SK-N-SH (cell line): Measurements from ENCODE around the gene KIF3C. TPM values are rescaled to one million over a fixed set of nuclear protein-coding genes. Genes with fewer than 3 reads are reported as not detected.

Experiments used
- CTCF ChIA-PET: fragments of 300-600, 350-600 bp; formaldehyde crosslinking; extraction: SDS; loops from one replicate; lab custom pipeline; 2021; lab: Yijun Ruan, JAX
- POLR2A ChIA-PET: fragments of 350-600 bp; sonication (Branson Sonifier 250); formaldehyde crosslinking; extraction: SDS; loops from one replicate; lab custom pipeline; 2020; ENCODE audit warnings: antibody characterized with exemption, inconsistent platforms; lab: Yijun Ruan, JAX
- DNase-seq: peaks from one replicate; pipeline ENCODE4 v3.0.0; 2012
- H2AFZ ChIP-seq: fragments of 200-600 bp; sonication (generic); 2 replicates; pipeline ENCODE4 v1.8.1; 2016; ENCODE audit warnings: antibody characterized with exemption, mild to moderate bottlenecking, low read depth
- H3F3A ChIP-seq: fragments of 200-600 bp; sonication (generic); replicated peaks from 2 replicates; pipeline ENCODE3; 2016; ENCODE audit warnings: antibody characterized with exemption, mild to moderate bottlenecking; ENCODE audit not compliant: insufficient read depth
- H3K27ac ChIP-seq, 2 experiments: fragments of 200-500 bp in 1 of 2; fragments of 200-600 bp in 1 of 2; sonication (Bioruptor generic) in 1 of 2; sonication (generic), shearing (Covaris generic) in 1 of 2; 2 replicates each; pipeline versions ENCODE4 v1.5.1 to v1.6.1; 2014 to 2016; ENCODE audit warnings: low read depth in 2 of 2, inconsistent platforms in 1 of 2, low read length in 1 of 2, mild to moderate bottlenecking in 1 of 2, mixed read lengths in 1 of 2
- H3K27me3 ChIP-seq: fragments of 200-600 bp; sonication (generic), shearing (Covaris generic); 2 replicates; pipeline ENCODE4 v1.6.1; 2016; ENCODE audit warnings: mixed run types; ENCODE audit not compliant: insufficient read depth
- H3K36me3 ChIP-seq, 2 experiments: fragments of 200-500 bp in 1 of 2; fragments of 200-600 bp in 1 of 2; sonication (Bioruptor generic) in 1 of 2; sonication (generic) in 1 of 2; replicated peaks in 1 of 2; 2 replicates each; pipeline versions ENCODE3 to v1.5.1; 2014 to 2016; ENCODE audit warnings: low read length in 1 of 2, mild to moderate bottlenecking in 1 of 2; ENCODE audit not compliant: insufficient read depth in 2 of 2, control insufficient read depth in 1 of 2
- H3K4me1 ChIP-seq, 2 experiments: fragments of 200-500 bp in 1 of 2; fragments of 200-600 bp in 1 of 2; sonication (Bioruptor generic) in 1 of 2; sonication (generic), shearing (Covaris generic) in 1 of 2; 2 replicates each; pipeline versions ENCODE4 v1.5.1 to v1.6.1; 2014 to 2016; ENCODE audit warnings: low read depth in 1 of 2, low read length in 1 of 2, mixed run types in 1 of 2; ENCODE audit not compliant: insufficient read depth in 2 of 2, control insufficient read depth in 1 of 2
- H3K4me2 ChIP-seq: fragments of 200-600 bp; sonication (generic), shearing (Covaris generic); 2 replicates; pipeline ENCODE4 v1.6.1; 2017; ENCODE audit warnings: mixed run types
- H3K4me3 ChIP-seq, 2 experiments: fragments of 200-500 bp in 1 of 2; fragments of 200-600 bp in 1 of 2; sonication (Bioruptor generic) in 1 of 2; sonication (generic), shearing (Covaris generic) in 1 of 2; 2 replicates each; pipeline versions ENCODE4 v1.5.1 to v1.8.1; 2014 to 2016; ENCODE audit warnings: low read depth in 2 of 2, inconsistent platforms in 1 of 2, low read length in 1 of 2, mild to moderate bottlenecking in 1 of 2, mixed read lengths in 1 of 2, moderate library complexity in 1 of 2
- H3K79me2 ChIP-seq: fragments of 200-600 bp; sonication (generic); 2 replicates; pipeline ENCODE4 v1.8.1; 2017; ENCODE audit warnings: mild to moderate bottlenecking; ENCODE audit not compliant: insufficient read depth
- H3K9ac ChIP-seq: fragments of 200-600 bp; sonication (generic); 2 replicates; pipeline ENCODE4 v1.6.1; 2017; ENCODE audit warnings: mixed run types
- H3K9me2 ChIP-seq: fragments of 200-600 bp; sonication (generic); 2 replicates; pipeline ENCODE4 v1.6.1; 2017; ENCODE audit warnings: mixed run types
- H3K9me3 ChIP-seq: fragments of 200-600 bp; sonication (generic); 2 replicates; pipeline ENCODE4 v1.6.1; 2017; ENCODE audit warnings: mixed run types, mild to moderate bottlenecking, moderate library complexity
- H4K20me1 ChIP-seq: fragments of 200-600 bp; sonication (generic); 2 replicates; pipeline ENCODE4 v1.6.1; 2017; ENCODE audit warnings: mild to moderate bottlenecking, mixed run types; ENCODE audit not compliant: insufficient read depth
- ELF1 ChIP-seq: IDR thresholded peaks from 2 replicates; pipeline ENCODE4 v1.4.0; 2012
- EZH2phosphoT487 ChIP-seq: fragments of 200-600 bp; sonication (generic); IDR thresholded peaks from 2 replicates; pipeline ENCODE4 v1.6.1; 2017; ENCODE audit warnings: low read depth, mixed run types, mild to moderate bottlenecking, antibody characterized with exemption, moderate library complexity, borderline replicate concordance
- FOSL2 ChIP-seq: IDR thresholded peaks from 2 replicates; pipeline ENCODE4 v1.4.0; 2012; ENCODE audit warnings: low read depth, mild to moderate bottlenecking, moderate library complexity, borderline replicate concordance
- GABPA ChIP-seq: IDR thresholded peaks from 2 replicates; pipeline ENCODE4 v1.4.0; 2012; ENCODE audit warnings: low read depth, mild to moderate bottlenecking
- GATA2 ChIP-seq: sonication (generic); formaldehyde crosslinking; IDR thresholded peaks from 2 replicates; pipeline ENCODE4 v1.5.0; 2020; ENCODE audit warnings: mild to moderate bottlenecking, missing genetic modification reagents
- JUND ChIP-seq: IDR thresholded peaks from 2 replicates; pipeline ENCODE4 v1.4.0; 2012
- MEF2A ChIP-seq: IDR thresholded peaks from 2 replicates; pipeline ENCODE4 v1.4.0; 2012; ENCODE audit warnings: low read depth, borderline replicate concordance
- MXI1 ChIP-seq: IDR thresholded peaks from 2 replicates; pipeline ENCODE4 v1.6.1; 2012; ENCODE audit warnings: mild to moderate bottlenecking, low read depth, low read length, improper control_type of control experiment
- POLR2AphosphoS5 ChIP-seq: IDR thresholded peaks from 2 replicates; pipeline ENCODE4 v1.6.1; 2012; ENCODE audit warnings: low read depth, low read length
- RAD21 ChIP-seq: IDR thresholded peaks from 2 replicates; pipeline ENCODE4 v1.6.1; 2012; ENCODE audit warnings: mild to moderate bottlenecking, low read length
- RCOR1 ChIP-seq: fragments of 150-350 bp; IDR thresholded peaks from 2 replicates; pipeline ENCODE4 v1.6.1; 2017; ENCODE audit warnings: antibody characterized with exemption, low read length
- RFX5 ChIP-seq: IDR thresholded peaks from 2 replicates; pipeline ENCODE4 v1.6.1; 2012; ENCODE audit warnings: mild to moderate bottlenecking, improper control_type of control experiment, low read length
- RXRA ChIP-seq: IDR thresholded peaks from 2 replicates; pipeline ENCODE4 v1.4.0; 2012; ENCODE audit warnings: low read depth, mild to moderate bottlenecking, borderline replicate concordance
- SMC3 ChIP-seq: IDR thresholded peaks from 2 replicates; pipeline ENCODE4 v1.6.1; 2012; ENCODE audit warnings: low read depth, low read length, improper control_type of control experiment
- TAF1 ChIP-seq: IDR thresholded peaks from 2 replicates; pipeline ENCODE4 v1.6.1; 2012; ENCODE audit warnings: low read depth, mild to moderate bottlenecking, low read length, moderate library complexity, borderline replicate concordance
- WGBS: methylation state at CpG from one replicate; pipeline ENCODE4 v1.1.6; 2017; ENCODE audit warnings: low lambda C conversion rate; 5-methylcytosine and 5-hydroxymethylcytosine counted together
- polyA plus RNA-seq, 3 experiments: library from polyadenylated mRNA; depleted of rRNA; stranded (reverse); fragments of >200 nt; gene quantifications; 2 replicates each; pipeline ENCODE4 v1.2.3, GENCODE V29; 2012
- TF ChIP-seq, protein P1 (sequence below): IDR thresholded peaks from 2 replicates; pipeline ENCODE4; 2012
- TF ChIP-seq, protein P2 (sequence below): IDR thresholded peaks from 2 replicates; pipeline ENCODE4 v1.4.0; 2012; ENCODE audit warnings: low read depth
- TF ChIP-seq, protein P3 (sequence below): fragments of 150-350 bp; IDR thresholded peaks from 2 replicates; pipeline ENCODE4 v1.6.1; 2016; ENCODE audit warnings: mild to moderate bottlenecking, low read depth, low read length
- TF ChIP-seq, protein P4 (sequence below): fragments of 150-350 bp; IDR thresholded peaks from 2 replicates; pipeline ENCODE4 v1.6.1; 2017; ENCODE audit warnings: antibody characterized with exemption, low read length, low read depth, borderline replicate concordance

The KIF3C gene
- polyA plus RNA-seq, 1 of the 3 experiments (the other 2 are of a cell fraction) = 29.5 TPM

DNA sequence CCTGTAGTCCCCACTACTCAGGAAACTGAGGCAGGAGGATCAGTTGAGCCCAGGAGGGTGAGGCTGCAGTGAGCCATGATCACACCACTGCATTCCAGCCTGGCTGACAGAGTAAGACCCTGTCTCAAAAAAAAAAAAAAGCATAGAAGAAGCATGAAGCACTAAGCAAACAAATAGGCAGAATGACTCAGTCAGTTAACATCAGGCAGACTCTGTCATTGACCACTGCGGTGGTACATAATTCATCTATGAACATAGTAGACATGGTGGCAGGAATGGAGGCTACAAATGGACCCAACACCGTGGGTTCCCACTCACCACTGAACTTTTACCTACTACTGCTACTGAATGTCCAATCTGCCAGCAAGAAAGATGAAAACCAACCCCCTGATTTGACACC, 96.4 kb downstream of the KIF3C start:
- no peaks in the 10 kb centered on the region for H3K36me3 ChIP-seq
- no peak overlapping the region for H3K9ac ChIP-seq
- DNase-seq = no peak
- no peaks in the 10 kb centered on the region for H3K9me3 ChIP-seq
- H3K79me2 ChIP-seq = no peaks in the 10 kb centered on the region
- WGBS = 68% methylated on average over 2 of the region's 2 CpGs
- TF ChIP-seq RCOR1 (no peak), RFX5 (no peak), EZH2phosphoT487 (no peak), SMC3 (no peak), JUND (peak; percentile 31; the same call in 1 of the 2 replicates), FOSL2 (peak; percentile 53), MXI1 (no peak), TAF1 (no peak), GATA2 (CRISPR knock-in tag) (no peak), MEF2A (no peak), POLR2AphosphoS5 (no peak), RXRA (no peak), ELF1 (no peak), RAD21 (no peak), GABPA (no peak)
- TF ChIP-seq, protein P1, sequence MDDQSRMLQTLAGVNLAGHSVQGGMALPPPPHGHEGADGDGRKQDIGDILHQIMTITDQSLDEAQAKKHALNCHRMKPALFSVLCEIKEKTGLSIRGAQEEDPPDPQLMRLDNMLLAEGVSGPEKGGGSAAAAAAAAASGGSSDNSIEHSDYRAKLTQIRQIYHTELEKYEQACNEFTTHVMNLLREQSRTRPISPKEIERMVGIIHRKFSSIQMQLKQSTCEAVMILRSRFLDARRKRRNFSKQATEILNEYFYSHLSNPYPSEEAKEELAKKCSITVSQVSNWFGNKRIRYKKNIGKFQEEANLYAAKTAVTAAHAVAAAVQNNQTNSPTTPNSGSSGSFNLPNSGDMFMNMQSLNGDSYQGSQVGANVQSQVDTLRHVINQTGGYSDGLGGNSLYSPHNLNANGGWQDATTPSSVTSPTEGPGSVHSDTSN = peak; percentile 45; the same call in 1 of the 2 replicates
- TF ChIP-seq, protein P2, sequence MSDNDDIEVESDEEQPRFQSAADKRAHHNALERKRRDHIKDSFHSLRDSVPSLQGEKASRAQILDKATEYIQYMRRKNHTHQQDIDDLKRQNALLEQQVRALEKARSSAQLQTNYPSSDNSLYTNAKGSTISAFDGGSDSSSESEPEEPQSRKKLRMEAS = no peak
- TF ChIP-seq, protein P3, sequence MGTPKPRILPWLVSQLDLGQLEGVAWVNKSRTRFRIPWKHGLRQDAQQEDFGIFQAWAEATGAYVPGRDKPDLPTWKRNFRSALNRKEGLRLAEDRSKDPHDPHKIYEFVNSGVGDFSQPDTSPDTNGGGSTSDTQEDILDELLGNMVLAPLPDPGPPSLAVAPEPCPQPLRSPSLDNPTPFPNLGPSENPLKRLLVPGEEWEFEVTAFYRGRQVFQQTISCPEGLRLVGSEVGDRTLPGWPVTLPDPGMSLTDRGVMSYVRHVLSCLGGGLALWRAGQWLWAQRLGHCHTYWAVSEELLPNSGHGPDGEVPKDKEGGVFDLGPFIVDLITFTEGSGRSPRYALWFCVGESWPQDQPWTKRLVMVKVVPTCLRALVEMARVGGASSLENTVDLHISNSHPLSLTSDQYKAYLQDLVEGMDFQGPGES = no peak
- TF ChIP-seq, protein P4, sequence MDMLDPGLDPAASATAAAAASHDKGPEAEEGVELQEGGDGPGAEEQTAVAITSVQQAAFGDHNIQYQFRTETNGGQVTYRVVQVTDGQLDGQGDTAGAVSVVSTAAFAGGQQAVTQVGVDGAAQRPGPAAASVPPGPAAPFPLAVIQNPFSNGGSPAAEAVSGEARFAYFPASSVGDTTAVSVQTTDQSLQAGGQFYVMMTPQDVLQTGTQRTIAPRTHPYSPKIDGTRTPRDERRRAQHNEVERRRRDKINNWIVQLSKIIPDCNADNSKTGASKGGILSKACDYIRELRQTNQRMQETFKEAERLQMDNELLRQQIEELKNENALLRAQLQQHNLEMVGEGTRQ = no peak
- H3K27ac ChIP-seq = no peak overlapping the region
- H3K27me3 ChIP-seq = no peaks in the 10 kb centered on the region
- no peaks in the 10 kb centered on the region for H3K9me2 ChIP-seq
- no peaks in the 10 kb centered on the region for H3F3A ChIP-seq
- H3K4me1 ChIP-seq = no peaks in the 10 kb centered on the region
- no peak overlapping the region for H3K4me3 ChIP-seq
- CTCF ChIA-PET = interaction anchor here (2.4 kb wide), 1 partner anchor 34 kb away, joined by 8 read pairs; no protein-coding TSS in a partner anchor
- no peak overlapping the region for H3K4me2 ChIP-seq
- H2AFZ ChIP-seq = no peak overlapping the region
- no peaks in the 10 kb centered on the region for H4K20me1 ChIP-seq
- POLR2A ChIA-PET = no interaction called here
